GM18909 (cell line): ENCODE data around the gene SLC6A4.
"Not testable (repeated sequence)": the region's sequence is repeated elsewhere in the genome, so short reads cannot be mapped to it uniquely, and the experiment has no call there.

Experiments
- ATAC-seq: cut with Tn5 transposase; IDR thresholded peaks from one replicate; pipeline ENCODE4 v1.9.1; 2021; ENCODE audit warnings: mild to moderate bottlenecking; ENCODE audit not compliant: unreplicated experiment, poor library complexity

Gene SLC6A4

DNA sequence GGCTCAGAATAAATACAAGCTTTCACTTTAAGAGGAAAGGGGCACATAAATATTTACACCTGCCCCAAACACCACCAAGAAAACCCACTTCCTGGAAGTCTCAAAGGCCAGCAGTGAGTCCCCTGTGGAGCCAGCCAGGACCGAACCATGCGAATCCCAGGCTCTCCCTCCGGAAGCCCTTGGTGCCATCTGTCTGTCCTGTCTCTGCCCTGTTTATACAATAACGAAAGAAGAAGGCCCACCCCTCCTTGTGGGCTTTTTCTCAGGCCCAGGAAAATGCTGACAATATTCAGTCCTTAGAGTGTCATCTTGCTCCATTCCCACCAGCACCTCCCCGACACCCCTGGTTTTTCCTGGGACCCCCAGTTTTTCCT lies 3.6 kb upstream of the SLC6A4 start:
- ATAC-seq = no peak

DNA sequence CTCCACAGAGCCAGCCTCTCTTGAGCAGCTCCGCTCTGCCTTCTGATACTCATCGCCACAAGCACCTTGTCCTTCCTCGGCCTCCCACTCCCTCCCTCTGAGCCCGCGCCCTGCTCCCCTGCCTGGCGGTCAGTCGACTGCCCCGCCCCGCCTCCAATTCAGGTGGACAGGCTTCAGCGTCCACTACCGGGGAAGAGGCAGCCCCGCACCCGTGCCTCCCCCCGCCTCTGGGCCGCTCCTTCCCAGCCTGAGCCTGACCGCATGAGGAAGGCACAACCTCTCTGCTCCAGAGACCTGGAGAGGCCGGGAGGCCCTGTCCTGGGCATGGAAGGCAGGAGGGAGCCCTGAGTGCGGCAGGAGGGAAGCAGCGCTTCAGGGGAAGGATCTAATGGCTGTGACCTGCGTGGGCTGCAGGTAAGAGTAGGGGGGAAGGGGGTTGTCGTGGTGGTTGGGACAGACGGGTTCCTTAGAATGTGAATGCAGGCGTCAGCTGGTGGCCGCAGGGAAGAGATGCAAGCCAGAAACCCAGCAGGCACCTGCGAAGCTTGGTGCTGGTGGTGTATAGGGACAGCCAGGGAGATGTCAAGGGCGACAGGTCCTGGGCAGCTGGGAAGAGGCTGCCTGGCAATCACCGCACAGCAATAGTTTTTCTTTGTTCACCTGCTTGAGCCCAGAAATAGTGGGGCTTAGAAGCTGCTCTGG lies 3.0 kb upstream of the SLC6A4 start:
- ATAC-seq = no peak

DNA sequence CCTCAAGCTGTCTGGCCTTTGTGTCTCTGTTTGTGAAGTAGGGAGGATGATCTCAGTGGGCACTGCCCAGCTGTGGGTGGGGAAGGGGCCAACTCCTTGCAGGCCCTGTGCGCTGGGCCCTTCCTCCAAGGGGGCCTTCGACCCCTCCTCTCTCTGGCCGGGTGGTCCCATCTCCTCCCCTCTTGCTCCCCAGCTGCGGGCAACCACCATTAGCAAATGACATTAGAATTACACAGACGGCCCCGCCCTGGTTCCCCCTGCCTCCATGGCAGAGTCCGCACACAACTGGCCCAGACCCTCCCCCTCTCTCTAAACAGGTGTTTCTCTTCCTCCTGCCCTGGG lies 2.5 kb upstream of the SLC6A4 start:
- no peak for ATAC-seq

DNA sequence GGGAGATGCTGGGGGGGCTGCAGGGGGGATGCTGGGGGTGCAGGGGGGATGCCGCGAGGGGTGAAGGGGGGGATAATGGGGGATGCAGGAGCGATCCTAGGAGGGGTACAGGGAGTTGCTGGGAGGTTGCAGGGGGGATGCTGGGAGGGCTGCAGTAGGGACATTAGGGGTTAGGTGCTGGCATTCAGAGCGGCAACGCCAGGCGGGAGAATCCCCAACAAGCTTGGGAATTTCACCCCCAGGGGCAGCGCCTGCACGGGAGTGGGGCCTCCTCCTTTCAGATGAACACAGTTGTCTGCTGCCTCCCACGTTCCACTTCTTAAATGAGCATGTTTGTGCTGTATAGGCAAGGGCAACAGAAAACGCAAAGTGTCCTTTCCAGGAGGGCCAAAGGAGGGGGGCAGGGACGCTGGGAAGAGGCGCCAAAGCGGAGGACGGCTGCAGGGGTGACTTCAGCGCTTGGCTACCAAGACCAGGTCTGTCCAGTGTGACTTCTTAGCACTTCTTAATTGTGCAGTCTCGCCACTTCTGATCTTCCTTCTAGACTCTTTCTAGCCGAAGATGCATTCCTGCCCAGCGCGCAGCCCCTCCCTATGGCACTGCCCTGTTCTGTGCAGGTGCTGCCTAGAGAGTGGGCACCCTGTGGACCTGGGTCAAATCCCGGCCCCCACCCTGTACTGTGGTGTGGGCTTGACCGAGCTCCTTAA lies 2.0 kb upstream of the SLC6A4 start:
- no peak for ATAC-seq

DNA sequence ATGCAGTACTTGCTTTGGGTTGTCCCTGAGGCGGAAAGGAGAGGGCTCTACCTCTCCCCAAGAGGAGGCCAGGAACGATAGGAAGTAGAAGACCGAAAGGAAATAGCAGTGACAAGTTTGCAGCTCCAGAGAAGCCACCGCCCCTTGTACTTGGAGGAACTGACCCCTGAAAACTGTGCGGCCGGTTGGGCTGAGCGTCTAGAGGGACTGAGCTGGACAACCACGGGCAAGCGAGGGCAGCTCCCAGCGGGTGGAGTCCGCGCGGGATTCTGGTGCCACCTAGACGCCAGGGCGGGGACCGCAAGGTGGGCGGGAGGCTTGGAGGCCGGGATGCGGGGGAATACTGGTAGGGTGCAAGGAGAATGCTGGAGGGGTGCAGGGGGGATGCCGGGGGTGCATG lies 1.3 kb upstream of the SLC6A4 start:
- no peak for ATAC-seq

DNA sequence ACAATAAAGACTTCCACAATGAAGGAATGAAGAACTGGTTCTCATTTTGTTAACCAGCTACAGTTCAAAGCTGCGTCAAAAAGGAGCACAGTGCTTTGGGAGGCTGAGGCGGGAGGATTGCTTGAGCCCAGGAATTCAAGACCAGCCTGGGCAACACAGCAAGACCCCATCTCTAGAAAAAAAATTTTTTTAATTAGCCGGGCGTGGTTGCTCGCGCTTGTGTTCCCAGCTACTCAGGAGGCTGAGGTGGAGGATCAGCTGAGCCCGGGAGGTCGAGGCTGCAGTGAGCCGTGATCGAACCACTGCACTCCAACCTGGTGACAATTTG lies 764 bp upstream of the SLC6A4 start:
- no peak for ATAC-seq

DNA sequence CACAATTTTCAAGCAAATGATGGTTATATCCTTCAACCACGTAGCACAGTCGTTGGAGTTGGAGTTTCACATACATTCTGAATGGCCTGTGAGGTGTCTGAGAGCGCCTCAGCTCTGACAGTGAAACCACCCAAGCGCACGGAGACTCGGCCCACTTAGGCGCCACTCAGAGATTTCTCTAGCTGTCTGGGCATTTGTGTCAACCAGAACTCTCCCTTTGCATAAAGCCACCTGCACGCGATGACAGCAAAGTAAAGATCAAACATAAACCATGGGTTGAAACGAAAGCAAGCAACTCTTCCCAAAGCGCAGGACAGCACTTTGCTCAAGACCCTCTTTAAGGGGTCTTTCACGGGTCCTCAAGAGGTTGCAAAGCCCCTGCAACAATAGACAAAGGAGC lies 533 bp downstream of the SLC6A4 start:
- ATAC-seq = no peak

DNA sequence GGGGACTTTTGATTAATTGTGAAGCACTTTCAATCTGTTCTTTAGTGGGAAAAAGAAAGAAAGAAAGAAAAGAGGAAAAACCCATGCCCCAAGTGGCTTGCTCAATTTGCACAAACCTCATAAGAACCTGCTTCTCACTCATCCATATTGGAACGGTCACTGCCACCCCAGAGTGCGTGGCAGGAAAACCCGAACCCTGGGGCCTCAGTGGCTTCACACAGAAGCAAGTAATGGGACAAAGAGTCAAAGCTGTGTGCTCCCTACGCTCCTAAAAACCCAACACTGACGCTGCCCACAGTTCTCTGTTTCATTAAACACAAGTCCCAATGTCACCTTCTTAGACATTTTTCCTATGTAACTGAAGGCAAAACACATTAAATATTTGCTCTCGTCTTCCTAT lies 1.2 kb downstream of the SLC6A4 start:
- ATAC-seq = no peak

DNA sequence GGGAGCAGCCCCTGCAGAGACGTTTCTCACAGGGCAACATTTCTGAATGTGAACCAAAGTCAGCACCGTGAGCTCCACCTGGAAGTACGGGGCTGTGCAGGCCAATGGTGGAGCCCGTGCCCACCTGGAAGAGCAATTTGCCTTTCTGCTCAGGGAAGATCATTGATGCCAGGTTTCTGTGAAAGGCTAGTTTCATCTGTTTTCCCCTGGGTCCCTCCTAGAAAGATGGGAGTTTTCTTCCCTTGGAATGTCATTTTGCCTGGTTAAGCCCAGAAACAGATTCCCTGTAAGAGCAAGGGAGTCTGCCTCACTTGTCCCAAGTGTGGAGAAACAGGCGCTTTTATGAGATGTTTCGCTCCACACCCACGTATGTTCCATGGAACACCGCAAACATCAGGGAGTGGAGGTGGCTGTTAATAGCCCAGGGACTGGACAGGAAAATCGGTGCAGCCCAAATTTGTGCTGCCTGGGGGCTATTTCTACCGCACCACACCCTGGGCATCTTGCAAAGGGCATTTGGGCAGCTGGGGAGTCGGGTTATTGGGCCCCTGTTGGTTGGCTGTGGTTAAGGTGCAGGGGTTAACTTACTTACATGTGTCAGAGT lies 2.6 kb downstream of the SLC6A4 start:
- ATAC-seq = no peak

DNA sequence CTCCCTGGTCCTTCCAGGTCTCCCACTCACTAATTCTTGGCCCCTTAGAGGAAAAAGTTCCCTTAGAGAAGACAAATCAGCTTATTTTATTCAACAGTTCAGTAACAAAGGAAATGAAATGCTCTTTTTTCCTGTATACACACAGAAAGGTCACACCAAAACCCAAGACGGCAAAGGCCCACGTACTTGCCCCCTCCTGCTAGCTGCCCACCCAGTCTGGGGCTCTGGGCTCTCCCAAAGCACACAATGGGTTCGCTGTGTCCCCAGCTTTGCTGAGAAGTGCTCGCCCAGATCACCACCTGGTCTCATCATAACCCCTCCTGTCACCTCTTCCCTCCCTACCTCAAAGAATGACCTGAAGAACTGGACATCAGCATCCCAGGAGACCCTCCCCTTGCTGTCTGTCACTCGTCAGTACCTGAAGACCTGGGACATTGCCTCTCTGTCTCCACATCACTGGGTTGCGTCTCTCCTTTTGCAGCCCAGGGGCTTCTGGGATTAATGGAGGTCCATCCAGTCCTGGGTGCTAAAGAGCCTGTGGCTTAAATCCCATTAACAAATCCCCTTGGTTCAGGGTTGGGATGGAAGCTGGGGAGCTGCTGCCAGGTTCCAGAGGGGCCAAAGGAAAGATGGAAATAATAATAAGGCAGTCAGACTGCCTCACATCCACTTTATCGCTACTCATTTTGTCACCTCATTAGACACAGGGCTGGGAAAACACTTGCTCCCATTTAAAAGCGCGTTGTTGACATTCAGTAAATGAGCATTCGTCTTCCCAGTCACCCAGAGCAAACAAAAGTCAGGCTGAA lies 3.3 kb downstream of the SLC6A4 start:
- ATAC-seq = no peak

DNA sequence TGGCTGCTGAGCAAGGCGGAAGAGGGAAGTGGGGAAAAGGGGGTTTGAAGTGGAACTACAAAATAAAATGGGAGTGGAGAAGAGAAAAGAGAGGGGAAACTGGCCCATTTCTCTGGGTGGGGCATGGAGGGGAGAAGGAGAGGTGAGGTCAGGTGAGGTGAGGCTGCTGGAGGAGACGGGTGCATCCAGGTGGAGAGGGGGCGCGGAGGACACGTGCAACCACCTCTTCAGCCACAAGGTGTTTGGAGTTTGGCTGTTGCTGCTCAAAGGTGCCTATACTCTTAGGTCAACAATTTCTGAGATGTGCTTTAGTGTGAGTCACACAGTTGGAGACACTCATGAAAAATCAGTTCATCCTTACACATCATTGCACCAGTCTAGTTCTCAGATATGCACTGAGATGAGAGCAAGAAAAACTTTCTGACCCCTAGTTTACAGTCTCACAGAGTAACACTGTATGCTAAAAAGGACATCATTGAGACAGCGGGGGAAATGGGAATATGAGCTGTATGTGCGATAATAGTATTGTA lies 4.8 kb downstream of the SLC6A4 start:
- ATAC-seq = no peak

DNA sequence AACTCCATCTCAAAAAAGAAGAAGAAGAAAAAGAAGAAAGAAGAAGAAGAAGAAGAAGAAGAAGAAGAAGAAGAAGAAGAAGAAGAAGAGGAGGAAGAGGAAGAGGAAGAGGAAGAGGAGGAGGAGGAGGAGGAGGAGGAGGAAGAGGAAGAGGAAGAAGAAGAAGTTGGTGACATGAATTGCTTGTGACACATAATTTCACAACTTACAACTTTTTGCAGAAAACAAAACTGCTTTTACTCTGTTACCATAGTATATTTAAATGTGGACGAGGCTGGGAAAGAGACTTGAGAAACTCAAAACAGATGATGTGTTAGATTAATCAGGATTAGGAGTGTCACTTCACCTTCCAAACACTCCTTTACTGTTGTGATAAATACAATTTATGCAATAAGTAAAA lies 5.5 kb downstream of the SLC6A4 start:
- ATAC-seq = not testable (repeated sequence)

DNA sequence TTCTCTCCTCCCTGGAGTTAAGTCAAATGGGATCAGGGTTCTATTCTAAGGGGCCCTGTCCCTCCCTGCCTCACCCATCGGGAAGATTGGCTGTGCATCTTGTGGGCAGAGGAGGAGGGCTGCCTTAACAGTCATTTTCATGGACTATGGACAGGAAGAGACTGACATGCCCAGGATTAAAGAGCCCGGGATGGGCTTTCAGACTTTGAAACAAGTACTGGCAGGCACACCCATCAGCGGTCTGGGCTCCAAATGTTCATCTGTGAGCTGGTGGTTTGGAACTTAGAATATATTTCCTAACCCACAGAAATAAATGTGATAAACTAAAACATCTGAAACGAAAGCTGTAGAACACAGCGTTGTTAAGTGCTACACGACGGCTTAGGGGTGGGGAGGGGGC lies 6.5 kb downstream of the SLC6A4 start:
- no peak for ATAC-seq

DNA sequence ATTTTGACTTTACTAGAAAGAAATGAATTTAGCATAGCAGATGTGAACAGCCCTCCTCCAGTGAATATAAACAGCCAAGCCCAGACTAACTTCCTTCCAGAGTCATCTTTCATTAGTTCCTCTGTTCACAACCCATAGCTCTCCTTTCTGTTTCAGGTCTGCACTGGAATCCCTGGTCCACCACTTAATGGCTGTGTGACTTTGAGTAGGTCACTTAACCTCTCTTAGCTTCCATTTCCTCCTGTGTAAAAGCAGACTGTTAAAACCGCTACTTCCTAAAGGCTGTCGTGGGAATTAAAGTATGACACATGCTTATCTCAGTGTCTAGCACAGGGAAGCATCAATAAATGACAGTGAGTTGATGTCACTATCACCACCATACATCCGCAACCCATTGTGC lies 7.5 kb downstream of the SLC6A4 start:
- ATAC-seq = no peak

DNA sequence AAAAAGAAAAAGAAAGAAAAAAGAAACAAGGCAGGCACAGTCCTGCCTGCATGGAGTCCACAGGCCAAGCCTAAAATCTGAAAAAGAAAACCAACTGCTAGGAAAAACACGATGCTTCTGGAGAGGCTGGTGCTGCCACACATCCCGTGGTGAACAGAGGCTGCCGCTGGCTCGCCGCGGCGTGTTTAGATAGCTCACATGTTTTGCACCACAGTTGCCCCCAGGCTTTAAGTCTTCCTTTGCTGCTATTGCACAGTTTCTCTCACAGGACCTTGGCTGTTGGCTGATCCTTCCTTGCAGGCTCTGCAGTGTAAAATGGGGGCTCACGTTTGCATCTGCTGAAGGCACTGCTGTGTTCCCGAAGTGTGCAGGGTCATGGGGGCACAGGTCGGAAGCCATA lies 8.6 kb downstream of the SLC6A4 start:
- ATAC-seq = no peak

DNA sequence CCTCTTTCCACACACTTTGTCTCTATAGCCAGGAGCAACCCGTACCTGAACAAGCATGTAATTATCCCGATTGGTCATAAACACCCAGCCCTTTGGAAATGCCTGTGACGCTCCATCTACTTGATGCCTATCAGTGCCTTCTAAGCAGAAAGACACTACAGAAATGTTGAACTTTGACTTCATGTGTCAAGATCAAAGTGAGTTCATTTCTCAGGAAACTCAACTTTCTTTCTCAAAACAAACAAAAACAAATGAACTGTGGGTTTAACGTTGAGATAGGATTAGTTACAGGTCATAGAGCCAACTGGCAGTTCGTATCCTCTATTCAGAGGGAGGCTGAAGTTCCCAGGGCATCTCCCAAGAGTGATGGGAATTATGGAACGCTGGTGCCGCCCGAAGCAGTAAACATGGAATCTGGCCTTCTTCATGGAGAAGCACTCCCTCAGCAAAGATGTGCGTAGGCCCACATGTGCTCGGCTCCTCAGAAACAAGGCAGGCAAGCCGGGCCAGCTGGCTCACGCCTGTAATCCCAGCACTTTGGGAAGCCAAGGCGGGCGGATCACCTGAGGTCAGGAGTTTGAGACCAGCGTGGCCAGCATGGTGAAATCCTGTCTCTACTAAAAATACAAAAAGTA lies 9.5 kb downstream of the SLC6A4 start:
- no peak for ATAC-seq

DNA sequence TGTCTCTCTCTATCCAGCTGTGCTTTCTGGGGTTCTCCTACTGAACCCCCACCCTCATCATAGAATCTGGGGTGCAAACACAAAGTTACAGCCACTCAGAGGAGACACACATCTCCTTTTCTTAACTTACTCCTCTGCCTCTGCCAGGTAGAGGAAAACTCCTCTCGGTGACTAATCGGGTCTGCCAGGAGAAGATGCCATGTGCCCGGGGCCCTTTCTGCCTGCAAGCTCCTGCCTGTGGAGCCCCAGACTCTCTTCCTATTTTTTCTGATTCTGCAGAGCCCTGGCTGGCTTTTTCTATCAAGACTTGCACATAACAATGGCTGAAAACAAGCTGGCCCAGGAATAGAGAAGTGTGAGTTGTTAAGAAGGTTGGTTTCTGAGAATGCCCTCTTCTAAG lies 10.4 kb downstream of the SLC6A4 start:
- ATAC-seq = no peak

DNA sequence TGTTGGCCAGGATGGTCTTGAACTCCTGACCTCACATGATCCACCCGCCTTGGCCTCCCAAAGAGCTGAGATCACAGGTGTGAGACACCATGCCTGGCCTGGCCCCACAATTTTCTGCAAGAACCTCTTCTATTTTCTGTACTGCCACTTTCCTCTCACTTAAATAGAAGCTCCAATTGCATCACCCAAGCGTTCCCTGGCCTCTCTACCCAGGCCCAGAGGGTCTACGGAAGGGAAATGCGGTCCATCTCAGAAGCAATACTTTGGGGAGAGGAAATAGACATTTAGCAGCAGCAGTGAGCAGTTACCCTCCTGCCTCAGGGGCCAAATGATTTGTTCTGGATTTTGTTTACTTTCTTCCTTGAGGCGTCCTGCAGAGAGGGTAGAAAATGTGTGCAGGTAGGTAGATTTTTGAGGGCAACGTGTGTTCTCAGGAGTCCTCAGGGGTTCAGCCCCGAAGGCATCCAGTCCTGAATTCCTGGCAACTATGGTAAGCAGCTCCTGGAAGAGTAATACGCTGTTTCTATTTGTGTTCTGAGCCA lies 11.0 kb downstream of the SLC6A4 start:
- no peak for ATAC-seq

DNA sequence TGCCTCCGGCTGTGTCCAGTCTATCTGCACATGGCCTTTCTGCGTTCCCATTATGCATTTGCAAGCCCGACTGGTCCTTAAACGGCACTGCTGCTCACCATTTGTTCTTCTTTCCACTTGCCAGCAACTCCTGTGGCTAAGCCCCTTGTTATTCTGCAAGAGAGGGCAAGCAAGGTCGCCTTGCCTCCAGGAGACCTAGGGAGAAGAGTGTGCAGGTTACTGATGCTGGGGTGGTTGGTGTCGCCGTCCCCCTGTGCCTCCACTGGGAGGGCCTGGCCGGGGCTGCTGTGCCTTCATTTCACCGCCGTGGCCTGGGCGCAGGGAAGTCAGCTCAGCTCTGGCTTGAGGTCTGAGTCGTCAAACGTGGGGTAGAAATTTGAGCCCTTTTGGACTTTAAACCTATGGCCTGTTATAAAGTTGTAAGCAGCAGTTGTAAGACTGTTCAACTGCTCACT lies 12.7 kb downstream of the SLC6A4 start:
- no peak for ATAC-seq

DNA sequence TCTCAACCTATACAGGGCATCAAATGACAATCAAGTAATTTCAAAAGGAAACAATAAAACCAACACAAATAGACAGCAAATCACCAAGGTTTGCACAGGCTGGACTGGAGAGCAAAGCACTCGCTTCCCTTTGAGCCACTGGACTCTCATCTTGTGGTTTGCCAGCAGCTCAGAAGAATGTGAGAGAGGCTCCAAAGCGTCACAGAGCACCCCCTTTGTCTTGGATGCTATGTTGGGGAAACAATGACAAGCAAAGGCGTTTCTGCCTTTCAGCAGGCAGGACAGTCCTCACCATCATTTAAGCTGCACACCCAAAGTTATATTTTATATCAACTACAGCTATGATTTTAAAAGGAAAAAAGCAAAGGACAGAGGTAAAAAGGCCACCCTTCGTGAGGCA lies 13.2 kb downstream of the SLC6A4 start:
- no peak for ATAC-seq
